Measurements from ENCODE around the gene KRT71.

GRCh38 chr12:52497975-52498374, 55.0 kb downstream of the KRT71 start:
- TF ChIP-seq, protein P1, sequence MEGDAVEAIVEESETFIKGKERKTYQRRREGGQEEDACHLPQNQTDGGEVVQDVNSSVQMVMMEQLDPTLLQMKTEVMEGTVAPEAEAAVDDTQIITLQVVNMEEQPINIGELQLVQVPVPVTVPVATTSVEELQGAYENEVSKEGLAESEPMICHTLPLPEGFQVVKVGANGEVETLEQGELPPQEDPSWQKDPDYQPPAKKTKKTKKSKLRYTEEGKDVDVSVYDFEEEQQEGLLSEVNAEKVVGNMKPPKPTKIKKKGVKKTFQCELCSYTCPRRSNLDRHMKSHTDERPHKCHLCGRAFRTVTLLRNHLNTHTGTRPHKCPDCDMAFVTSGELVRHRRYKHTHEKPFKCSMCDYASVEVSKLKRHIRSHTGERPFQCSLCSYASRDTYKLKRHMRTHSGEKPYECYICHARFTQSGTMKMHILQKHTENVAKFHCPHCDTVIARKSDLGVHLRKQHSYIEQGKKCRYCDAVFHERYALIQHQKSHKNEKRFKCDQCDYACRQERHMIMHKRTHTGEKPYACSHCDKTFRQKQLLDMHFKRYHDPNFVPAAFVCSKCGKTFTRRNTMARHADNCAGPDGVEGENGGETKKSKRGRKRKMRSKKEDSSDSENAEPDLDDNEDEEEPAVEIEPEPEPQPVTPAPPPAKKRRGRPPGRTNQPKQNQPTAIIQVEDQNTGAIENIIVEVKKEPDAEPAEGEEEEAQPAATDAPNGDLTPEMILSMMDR (IDR thresholded peaks at IDR 0.05): no peak
- TF ChIP-seq POLR2AphosphoS5 (IDR thresholded peaks at IDR 0.05; ENCODE audit: low read depth, low read length): no peak
- no peak for TF ChIP-seq SIN3A (IDR thresholded peaks at IDR 0.05; ENCODE audit: borderline replicate concordance, insufficient read depth, low read depth, low read length)
- TF ChIP-seq, protein P2, sequence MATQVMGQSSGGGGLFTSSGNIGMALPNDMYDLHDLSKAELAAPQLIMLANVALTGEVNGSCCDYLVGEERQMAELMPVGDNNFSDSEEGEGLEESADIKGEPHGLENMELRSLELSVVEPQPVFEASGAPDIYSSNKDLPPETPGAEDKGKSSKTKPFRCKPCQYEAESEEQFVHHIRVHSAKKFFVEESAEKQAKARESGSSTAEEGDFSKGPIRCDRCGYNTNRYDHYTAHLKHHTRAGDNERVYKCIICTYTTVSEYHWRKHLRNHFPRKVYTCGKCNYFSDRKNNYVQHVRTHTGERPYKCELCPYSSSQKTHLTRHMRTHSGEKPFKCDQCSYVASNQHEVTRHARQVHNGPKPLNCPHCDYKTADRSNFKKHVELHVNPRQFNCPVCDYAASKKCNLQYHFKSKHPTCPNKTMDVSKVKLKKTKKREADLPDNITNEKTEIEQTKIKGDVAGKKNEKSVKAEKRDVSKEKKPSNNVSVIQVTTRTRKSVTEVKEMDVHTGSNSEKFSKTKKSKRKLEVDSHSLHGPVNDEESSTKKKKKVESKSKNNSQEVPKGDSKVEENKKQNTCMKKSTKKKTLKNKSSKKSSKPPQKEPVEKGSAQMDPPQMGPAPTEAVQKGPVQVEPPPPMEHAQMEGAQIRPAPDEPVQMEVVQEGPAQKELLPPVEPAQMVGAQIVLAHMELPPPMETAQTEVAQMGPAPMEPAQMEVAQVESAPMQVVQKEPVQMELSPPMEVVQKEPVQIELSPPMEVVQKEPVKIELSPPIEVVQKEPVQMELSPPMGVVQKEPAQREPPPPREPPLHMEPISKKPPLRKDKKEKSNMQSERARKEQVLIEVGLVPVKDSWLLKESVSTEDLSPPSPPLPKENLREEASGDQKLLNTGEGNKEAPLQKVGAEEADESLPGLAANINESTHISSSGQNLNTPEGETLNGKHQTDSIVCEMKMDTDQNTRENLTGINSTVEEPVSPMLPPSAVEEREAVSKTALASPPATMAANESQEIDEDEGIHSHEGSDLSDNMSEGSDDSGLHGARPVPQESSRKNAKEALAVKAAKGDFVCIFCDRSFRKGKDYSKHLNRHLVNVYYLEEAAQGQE (IDR thresholded peaks at IDR 0.05; ENCODE audit: insufficient read depth in 1 of 2, low read depth in 2 of 2, low read length in 1 of 2): no peak
- no peak for TF ChIP-seq TCF7L2 (IDR thresholded peaks at IDR 0.05; ENCODE audit: low read depth, low read length)

Data from Panc1 (cell line).